ENCODE data around the gene FMO2.

The FMO2 gene

DNA sequence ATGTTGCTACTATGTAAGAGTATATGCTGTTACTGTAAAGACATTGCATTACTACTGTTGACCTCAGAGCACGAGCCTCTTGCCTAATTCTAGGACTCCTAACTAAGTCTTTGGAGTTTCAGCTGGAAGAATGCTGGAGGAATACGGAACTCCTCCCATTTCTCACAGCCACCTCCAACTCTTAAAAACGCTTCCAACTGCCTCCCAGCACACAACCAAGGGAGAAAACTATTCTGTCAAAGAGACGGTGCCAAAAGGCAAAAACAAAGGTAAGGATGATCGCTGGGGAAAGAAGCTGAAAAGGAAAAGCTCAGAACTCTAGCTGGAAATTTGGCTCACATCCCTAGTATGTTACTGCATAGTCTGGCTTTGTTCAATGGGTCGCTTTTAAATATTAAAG is at the start of gene FMO2:
FMO2 (plus strand) TSS at position 210 of the 400 bp plus-strand sequence. CDS start 414 bp downstream, outside the sequence.
- no peak for DNase-seq

- no peak for DNase-seq
Measured at GRCh38 chr1:171137580-171137979, 47.5 kb upstream of the FMO2 start.

- DNase-seq, result no peak
Measured at GRCh38 chr1:171138980-171139379, 46.1 kb upstream of the FMO2 start.

DNA sequence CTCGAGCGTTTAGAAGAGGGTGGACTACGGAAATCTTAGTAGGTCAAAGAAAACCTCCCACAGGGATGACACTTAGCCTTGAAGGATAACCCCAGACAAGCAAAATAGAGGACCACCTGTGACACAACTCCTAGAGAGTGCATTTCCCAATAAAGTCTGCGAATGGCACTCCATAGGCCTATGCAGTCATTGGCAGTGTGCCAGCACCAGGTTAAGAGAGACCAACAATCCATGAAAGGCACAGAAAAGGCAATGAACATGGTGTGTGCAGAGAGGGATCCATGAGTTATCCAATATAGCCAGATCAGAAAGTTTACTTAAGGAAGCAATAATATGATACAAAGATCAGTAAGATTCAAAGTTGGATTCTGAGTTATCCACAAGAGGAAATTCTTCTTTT is 45.2 kb upstream of the FMO2 start:
- DNase-seq, result no peak

- no peak for DNase-seq
Measured at GRCh38 chr1:171140401-171140800, 44.7 kb upstream of the FMO2 start.

GRCh38 chr1:171140956-171141687 is 44.0 kb upstream of the FMO2 start:
- DNase-seq, result no peak

DNA sequence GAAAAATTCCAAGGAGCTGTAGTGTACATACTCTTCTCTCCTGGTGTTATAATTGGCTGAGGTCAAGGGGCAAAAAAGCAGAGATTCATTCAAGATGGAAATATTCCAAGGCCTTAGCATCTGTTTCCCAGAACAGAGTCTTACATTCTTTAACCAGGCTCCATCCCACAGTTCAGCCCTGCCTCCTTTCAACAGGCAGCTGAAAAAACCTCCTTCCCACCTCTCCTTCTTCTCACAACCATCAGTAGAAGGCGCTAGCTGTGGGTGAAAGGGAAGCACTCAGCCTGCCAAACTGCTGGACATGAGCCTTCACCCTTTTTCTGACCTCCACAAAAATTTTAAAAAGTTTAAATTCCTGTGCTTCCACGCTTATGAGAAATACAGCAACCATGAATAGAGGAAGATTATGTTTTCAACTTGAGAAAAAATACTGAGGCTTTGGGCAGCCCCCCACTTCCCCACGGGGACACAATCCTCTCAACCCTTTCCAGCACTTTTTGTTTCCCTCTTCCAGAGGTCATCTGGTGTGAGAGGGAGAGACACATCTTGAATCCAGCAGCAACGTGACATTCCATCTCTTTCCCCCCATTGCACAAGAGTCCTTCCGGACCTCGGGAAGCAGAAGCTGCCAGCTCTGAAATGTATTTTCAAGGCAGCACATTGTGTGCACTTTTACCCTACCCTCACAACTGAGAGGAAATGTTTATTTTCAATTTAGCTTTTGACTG is 43.2 kb upstream of the FMO2 start:
- DNase-seq, result no peak

DNA sequence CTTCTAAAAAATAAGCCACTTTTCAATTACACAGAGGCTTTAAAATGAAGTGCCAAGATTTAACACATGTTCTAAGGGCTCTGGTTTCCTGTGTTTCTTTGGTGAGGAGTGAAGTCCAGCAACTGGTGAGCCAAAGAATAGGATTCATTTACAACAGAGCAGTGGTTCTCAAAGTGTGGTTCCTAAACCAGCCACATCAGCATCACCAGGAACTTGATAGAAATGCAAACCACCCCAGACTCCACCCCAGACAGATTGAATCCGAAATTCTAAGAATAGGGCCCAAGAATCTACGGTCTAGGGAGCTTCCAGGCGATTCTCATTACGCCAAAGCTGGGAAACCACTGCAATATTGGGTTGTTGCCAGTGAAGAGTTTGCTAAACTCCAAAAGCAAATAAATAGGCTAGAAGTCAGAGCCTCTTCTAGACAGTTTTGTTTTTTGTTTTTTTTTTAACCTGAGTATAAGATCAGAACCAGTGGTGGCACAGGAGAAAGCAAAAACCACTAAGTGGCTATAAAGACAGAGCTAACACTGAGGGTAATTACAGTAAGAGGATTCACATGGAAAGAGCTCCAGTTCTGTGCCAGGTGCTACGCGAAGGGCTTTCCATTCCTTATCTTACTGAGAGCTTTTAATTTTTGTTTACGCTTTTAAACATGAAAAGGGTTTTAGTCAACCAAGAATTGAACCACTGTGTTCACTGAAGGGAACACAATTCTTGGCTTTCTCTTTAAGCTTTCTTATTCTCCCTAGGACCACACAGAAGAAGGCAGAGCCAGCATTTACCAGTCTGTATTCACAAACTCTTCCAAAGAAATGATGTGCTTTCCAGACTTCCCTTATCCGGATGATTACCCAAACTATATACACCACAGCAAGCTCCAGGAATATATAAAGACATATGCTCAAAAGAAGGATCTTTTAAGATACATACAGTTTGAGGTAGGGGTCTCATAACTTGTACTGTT is 42.4 kb upstream of the FMO2 start:
- no peak for DNase-seq

DNA sequence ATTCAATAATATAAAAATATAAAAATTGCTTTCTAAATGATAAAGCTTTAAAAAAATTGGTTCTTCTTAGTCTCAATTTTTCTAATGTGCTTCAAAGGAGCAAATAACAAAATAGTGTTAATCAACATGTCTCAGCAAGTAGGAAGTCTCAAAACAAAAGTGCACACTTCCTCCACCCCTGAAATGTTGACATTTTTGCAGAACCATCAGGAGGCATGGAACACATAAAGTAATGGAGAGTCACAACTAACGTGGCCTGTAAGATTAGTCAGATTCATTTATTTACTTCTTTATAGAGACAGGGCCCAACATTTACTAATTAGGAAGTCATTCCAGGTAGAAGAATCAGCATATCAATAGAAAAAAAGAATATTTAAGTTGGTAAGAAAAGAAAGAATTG is 34.9 kb upstream of the FMO2 start:
- no peak for DNase-seq

- DNase-seq, result no peak
Measured at GRCh38 chr1:171152549-171152948, 32.6 kb upstream of the FMO2 start.

- no peak for DNase-seq
Measured at GRCh38 chr1:171155484-171155883, 29.6 kb upstream of the FMO2 start.

GRCh38 chr1:171158096-171158495 is 27.0 kb upstream of the FMO2 start:
- DNase-seq, result no peak

GRCh38 chr1:171158551-171158950 is 26.5 kb upstream of the FMO2 start:
- no peak for DNase-seq

DNA sequence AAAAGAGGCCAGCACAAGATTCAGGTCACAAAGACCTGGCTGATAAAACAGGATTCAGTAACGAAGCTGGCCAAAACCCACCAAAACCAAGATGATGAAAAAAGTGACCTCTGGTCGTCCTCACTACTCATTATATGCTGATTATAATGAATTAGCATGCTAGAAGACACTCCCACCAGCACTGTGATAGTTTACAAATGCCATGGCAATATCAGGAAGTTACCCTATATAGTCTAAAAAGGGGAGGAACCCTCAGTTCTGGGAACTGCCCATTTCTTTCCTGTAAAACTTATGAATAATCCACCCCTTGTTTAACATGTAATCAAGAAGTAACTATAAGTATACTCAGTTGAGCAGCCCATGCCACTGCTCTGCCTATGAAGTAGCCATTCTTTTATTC is 26.0 kb upstream of the FMO2 start:
- no peak for DNase-seq

DNA sequence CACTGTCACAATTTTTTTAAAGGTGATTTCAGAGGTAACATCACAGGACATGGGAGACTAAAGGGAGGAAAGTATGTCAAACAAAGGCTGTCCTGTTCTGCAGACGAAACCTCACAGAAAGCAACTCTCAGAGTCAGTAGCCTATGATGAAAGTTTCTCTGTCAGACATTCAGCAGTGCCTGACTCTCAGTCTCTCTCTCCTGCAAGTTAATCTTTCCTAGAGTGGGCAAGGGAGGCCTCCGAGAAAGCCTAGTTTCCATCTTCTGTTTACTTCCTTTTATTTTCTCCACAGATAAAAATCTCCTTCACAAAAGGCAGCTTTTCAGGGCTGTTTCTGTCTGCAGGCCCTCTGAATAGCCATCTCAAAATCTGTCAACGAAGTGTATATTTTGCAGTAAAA is 24.9 kb upstream of the FMO2 start:
- no peak for DNase-seq

DNA sequence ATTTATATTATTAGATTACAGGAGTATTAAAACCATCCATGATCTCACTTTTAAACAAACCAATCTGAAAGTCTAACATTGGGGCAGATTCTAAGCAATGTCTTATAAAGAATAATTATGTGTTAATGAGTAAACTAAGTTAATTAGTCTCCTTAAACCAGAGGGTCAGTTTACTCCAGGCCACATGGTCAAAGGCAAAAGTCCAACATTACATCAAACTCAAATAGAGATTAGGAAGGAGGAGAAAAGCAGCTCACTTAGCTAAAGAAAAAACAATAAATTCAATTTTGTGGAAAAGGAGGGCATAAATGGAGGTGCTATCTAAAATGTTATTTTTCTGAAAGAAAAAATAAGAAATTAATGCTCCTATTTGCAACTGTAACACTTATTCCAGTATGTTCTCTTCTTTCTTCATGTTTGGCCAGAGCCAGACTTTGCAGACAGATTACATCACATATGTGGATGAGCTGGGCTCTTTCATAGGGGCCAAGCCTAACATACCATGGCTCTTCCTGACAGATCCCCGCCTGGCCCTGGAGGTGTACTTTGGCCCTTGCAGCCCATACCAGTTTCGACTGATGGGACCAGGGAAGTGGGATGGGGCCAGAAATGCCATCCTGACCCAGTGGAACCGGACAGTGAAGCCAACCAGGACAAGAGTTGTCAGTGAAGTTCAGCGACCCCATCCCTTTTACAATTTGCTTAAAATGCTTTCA is 24.3 kb upstream of the FMO2 start:
- DNase-seq, result no peak

- no peak for DNase-seq
Measured at GRCh38 chr1:171161431-171161830, 23.7 kb upstream of the FMO2 start.

- no peak for DNase-seq
Measured at GRCh38 chr1:171166361-171166760, 18.7 kb upstream of the FMO2 start.

GRCh38 chr1:171167785-171168184 is 17.3 kb upstream of the FMO2 start:
- DNase-seq, result no peak

GRCh38 chr1:171172471-171172870 is 12.6 kb upstream of the FMO2 start:
- DNase-seq, result no peak

- no peak for DNase-seq
Measured at GRCh38 chr1:171173069-171173468, 12.0 kb upstream of the FMO2 start.

GRCh38 chr1:171174560-171175294 is 10.4 kb upstream of the FMO2 start:
- DNase-seq, result no peak
